Adrenal gland (tissue), 12 donors: ENCODE data around the gene ECI2. TPM values are rescaled to one million over a fixed set of nuclear protein-coding genes. Genes with fewer than 3 reads are reported as not detected.

Experiments used
- DNase-seq, 7 donors: peaks; one replicate each; pipeline ENCODE4 v3.0.0-alpha.2; 2019 to 2020
- H3K27ac ChIP-seq, 5 donors: fragments of 200-600 bp; sonication (generic) in 4 of 5; 1 replicate in 3 of 5; 2 replicates in 2 of 5; pipeline versions ENCODE4 v1.5.1 to v1.8.0; 2016 to 2020; ENCODE audit warnings: mild to moderate bottlenecking in 1 of 5
- H3K27me3 ChIP-seq: fragments of 200-600 bp; 2 replicates; pipeline ENCODE4 v1.8.0; 2021
- H3K36me3 ChIP-seq, 2 donors: fragments of 200-600 bp; replicated peaks in 1 of 2; 1 replicate in 1 of 2; 2 replicates in 1 of 2; pipeline versions ENCODE4 v1.5.1 to v1.8.0; 2018 to 2022
- H3K4me1 ChIP-seq, 2 donors: fragments of 200-600 bp; replicated peaks in 1 of 2; 1 replicate in 1 of 2; 2 replicates in 1 of 2; pipeline versions ENCODE4 v1.5.1 to v1.8.0; 2018 to 2021
- H3K4me3 ChIP-seq, 4 donors: fragments of 200-600 bp; sonication (generic) in 3 of 4; one replicate each; pipeline ENCODE4 v1.5.1; 2016 to 2018
- H3K9me3 ChIP-seq, 3 donors: fragments of 200-600 bp; sonication (generic) in 1 of 3; replicated peaks in 1 of 3; 1 replicate in 2 of 3; 2 replicates in 1 of 3; pipeline versions ENCODE4 v1.5.1 to v1.8.0; 2016 to 2021
- POLR2A ChIP-seq, 2 donors: fragments of 450-650 bp; IDR thresholded peaks; one replicate each; pipeline ENCODE4 v1.6.1; 2017; ENCODE audit warnings: antibody characterized with exemption in 2 of 2, mild to moderate bottlenecking in 2 of 2, moderate library complexity in 1 of 2
- WGBS, 4 donors: extraction: QIAGEN DNeasy Blood & Tissue Kit in 2 of 4; methylation state at CpG; one replicate each; pipeline versions ENCODE4 v1.1.5 to v1.1.7; 2013 to 2017; 5-methylcytosine and 5-hydroxymethylcytosine counted together
- intact Hi-C, 2 donors: fragments of 100-400 bp; cut with DNase I; formaldehyde crosslinking; loops; one replicate each; pipeline versions ENCODE4 v1.14.1 to v1.15.0; 2022 to 2023
- polyA plus RNA-seq, 3 donors: library from polyadenylated mRNA; stranded (reverse); fragments of 200-250 nt in 2 of 3; fragments of 350-450 nt in 1 of 3; fragmentation: Illumina TruSeq in 1 of 3; extraction: RNeasy Lipid Tissue Mini Kit (QIAGEN cat#74804) in 1 of 3; gene quantifications; one replicate each; pipeline ENCODE4 v1.2.3, GENCODE V29; 2013 to 2014
- total RNA-seq, 9 donors: library from RNA; depleted of rRNA in 4 of 9; stranded (reverse); fragments of >200 nt in 4 of 9; fragments of 120-200 nt in 1 of 9; fragmentation: NEBNext Ultra II Directional in 1 of 9; extraction: Animal tissue kit (Norgen Biotek cat#: 25700) in 1 of 9; gene quantifications; one replicate each; pipeline versions ENCODE4 v1.1.0 to v1.2.4, GENCODE V29; 2013 to 2023
- TF ChIP-seq, protein P1 (sequence below), 6 experiments: fragments of 450-650 bp in 4 of 6; fragments of 200-600 bp in 2 of 6; sonication (generic) in 1 of 6; IDR thresholded peaks; 1 replicate in 5 of 6; 2 replicates in 1 of 6; pipeline versions ENCODE4 v1.5.1 to v1.8.0; 2016 to 2021; ENCODE audit warnings: antibody characterized with exemption in 6 of 6, mild to moderate bottlenecking in 2 of 6, moderate library complexity in 1 of 6
- donor health status: healthy with polysubstance abuse.
- donor health status: Bipolar disorder and iron deficiency.
- donor health status: DM: yes; HTN: yes; CAD: no.
- donor health status: DM: no; HTN: no; CAD: no.
- donor health status: DM: no; HTN: no; CAD: no.
- donor health status: DM: yes; HTN: yes; CAD: no.

The ECI2 gene
- total and polyA plus RNA-seq, 12 donors = 40.1 to 516 (median 158) TPM

DNA sequence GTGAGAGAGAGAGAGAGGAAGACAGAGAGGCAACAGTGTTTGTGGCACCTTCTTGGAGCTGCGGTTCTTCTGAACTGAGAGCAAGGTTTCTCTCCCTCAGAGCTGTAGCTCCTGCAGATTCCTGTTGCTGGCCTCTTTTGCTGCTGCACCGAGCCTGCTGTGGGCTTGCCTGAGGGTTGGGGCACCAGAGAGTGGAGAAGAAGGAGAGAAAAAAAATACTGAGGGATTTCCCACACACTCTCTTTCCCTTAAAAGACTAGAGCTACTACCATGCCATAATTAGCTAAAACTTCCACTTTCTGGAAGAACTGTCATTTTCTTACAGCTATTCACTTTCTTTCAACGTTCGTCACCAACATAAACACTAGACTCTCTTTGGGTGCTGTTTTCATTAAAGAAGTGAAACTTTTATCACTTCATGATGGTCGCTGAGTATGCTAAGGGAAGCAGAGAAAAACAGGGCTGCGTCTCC is 18.2 kb upstream of the ECI2 start:
- peaks cover 0 to 4% of the 10 kb centered on the region in 2 donors for H3K4me1 ChIP-seq
- TF ChIP-seq, protein P1, sequence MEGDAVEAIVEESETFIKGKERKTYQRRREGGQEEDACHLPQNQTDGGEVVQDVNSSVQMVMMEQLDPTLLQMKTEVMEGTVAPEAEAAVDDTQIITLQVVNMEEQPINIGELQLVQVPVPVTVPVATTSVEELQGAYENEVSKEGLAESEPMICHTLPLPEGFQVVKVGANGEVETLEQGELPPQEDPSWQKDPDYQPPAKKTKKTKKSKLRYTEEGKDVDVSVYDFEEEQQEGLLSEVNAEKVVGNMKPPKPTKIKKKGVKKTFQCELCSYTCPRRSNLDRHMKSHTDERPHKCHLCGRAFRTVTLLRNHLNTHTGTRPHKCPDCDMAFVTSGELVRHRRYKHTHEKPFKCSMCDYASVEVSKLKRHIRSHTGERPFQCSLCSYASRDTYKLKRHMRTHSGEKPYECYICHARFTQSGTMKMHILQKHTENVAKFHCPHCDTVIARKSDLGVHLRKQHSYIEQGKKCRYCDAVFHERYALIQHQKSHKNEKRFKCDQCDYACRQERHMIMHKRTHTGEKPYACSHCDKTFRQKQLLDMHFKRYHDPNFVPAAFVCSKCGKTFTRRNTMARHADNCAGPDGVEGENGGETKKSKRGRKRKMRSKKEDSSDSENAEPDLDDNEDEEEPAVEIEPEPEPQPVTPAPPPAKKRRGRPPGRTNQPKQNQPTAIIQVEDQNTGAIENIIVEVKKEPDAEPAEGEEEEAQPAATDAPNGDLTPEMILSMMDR (IDR thresholded peaks at IDR 0.05) = no peak
- TF ChIP-seq POLR2A (IDR thresholded peaks at IDR 0.05) = no peak
- H3K36me3 ChIP-seq = no peaks in the 10 kb centered on the region
- no peaks in the 10 kb centered on the region for H3K27me3 ChIP-seq
- no peak for DNase-seq
- no peak overlapping the region for H3K27ac ChIP-seq
- no peaks in the 10 kb centered on the region for H3K9me3 ChIP-seq
- WGBS, 4 donors = 82 to 89% (median 87%) methylated on average over 6 of the region's 6 CpGs
- H3K4me3 ChIP-seq = no peak overlapping the region
- intact Hi-C loops = loop anchor here (10.0 kb wide), 1 partner anchor 99 kb away; no protein-coding TSS in a partner anchor

GRCh38 chr6:4145083-4145482 is 9.7 kb upstream of the ECI2 start:
- no peaks in the 10 kb centered on the region for H3K4me1 ChIP-seq
- H3K4me3 ChIP-seq = no peak overlapping the region
- H3K27ac ChIP-seq = no peak overlapping the region
- TF ChIP-seq POLR2A (IDR thresholded peaks at IDR 0.05) = no peak
- TF ChIP-seq, protein P1 (IDR thresholded peaks at IDR 0.05) = no peak
- intact Hi-C loops = no loop called here
- no peaks in the 10 kb centered on the region for H3K9me3 ChIP-seq
- 83 to 93% (median 86%) methylated on average over 2 of the region's 2 CpGs for WGBS, 4 donors
- DNase-seq = no peak
- H3K27me3 ChIP-seq = no peaks in the 10 kb centered on the region
- no peaks in the 10 kb centered on the region for H3K36me3 ChIP-seq

- Histone ChIP-seq H3K4me3 (no peak overlapping the region), H3K4me1 (peaks cover 10 to 20% of the 10 kb centered on the region in 2 donors), H3K9me3 (no peaks in the 10 kb centered on the region), H3K27ac (no peak overlapping the region), H3K27me3 (no peaks in the 10 kb centered on the region), H3K36me3 (no peaks in the 10 kb centered on the region)
- WGBS, 4 donors = 54 to 71% (median 62%) methylated on average over 3 of the region's 3 CpGs
- no peak for DNase-seq
- intact Hi-C loops = no loop called here
- TF ChIP-seq POLR2A (IDR thresholded peaks at IDR 0.05) = no peak
- TF ChIP-seq, protein P1 (IDR thresholded peaks at IDR 0.05) = no peak
Measured at GRCh38 chr6:4139272-4139671, 3.9 kb upstream of the ECI2 start.

GRCh38 chr6:4138186-4138585 is 2.8 kb upstream of the ECI2 start:
- Histone ChIP-seq H3K4me1 (peaks cover 18 to 30% of the 10 kb centered on the region in 2 donors), H3K27me3 (no peaks in the 10 kb centered on the region), H3K27ac (peak overlapping the region in 3 of 5 donors; percentile 45 to 92 (median 88)), H3K9me3 (no peaks in the 10 kb centered on the region), H3K36me3 (no peaks in the 10 kb centered on the region), H3K4me3 (no peak overlapping the region)
- intact Hi-C loops = no loop called here
- 86 to 97% (median 87%) methylated on average over 3 of the region's 3 CpGs for WGBS, 4 donors
- TF ChIP-seq POLR2A (IDR thresholded peaks at IDR 0.05) = no peak
- TF ChIP-seq, protein P1 (IDR thresholded peaks at IDR 0.05) = no peak
- DNase-seq = no peak
